OCI-LY7 (cell line): ENCODE data around the gene CTTNBP2NL.

Source experiments
- EZH2phosphoT487 ChIP-seq: fragments of 200-600 bp; sonication (generic); IDR thresholded peaks from 2 replicates; pipeline ENCODE4 v1.6.1; 2018; ENCODE audit warnings: low read depth, borderline replicate concordance, mild to moderate bottlenecking, mixed run types, antibody characterized with exemption, low read length, moderate library complexity, mixed read lengths
- TF ChIP-seq, protein P1 (sequence below): fragments of 200-600 bp; sonication (generic); conservative IDR thresholded peaks from 2 replicates; pipeline ENCODE4 v1.5.1; 2014; ENCODE audit warnings: mild to moderate bottlenecking, antibody characterized with exemption, low read length, moderate library complexity, mixed read lengths

DNA sequence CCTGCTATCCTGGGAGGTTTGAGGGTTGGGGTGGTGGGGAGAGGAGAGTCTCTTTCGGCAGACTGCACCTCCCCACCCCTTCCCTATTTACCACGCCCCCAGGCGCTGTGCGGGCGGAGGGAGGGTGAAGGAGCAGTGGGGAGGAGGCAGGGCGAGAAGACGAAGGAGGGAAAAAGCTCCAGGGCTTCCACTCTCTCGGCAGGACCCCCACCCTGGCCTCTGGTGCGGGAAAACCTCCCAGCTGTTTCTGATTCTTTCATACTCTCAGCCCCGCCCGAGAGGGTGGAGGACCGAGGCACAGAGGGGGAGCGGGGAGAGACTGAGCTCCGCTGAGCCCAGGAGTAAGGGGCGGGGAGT, 111.9 kb downstream of the CTTNBP2NL start:
- TF ChIP-seq, protein P1, sequence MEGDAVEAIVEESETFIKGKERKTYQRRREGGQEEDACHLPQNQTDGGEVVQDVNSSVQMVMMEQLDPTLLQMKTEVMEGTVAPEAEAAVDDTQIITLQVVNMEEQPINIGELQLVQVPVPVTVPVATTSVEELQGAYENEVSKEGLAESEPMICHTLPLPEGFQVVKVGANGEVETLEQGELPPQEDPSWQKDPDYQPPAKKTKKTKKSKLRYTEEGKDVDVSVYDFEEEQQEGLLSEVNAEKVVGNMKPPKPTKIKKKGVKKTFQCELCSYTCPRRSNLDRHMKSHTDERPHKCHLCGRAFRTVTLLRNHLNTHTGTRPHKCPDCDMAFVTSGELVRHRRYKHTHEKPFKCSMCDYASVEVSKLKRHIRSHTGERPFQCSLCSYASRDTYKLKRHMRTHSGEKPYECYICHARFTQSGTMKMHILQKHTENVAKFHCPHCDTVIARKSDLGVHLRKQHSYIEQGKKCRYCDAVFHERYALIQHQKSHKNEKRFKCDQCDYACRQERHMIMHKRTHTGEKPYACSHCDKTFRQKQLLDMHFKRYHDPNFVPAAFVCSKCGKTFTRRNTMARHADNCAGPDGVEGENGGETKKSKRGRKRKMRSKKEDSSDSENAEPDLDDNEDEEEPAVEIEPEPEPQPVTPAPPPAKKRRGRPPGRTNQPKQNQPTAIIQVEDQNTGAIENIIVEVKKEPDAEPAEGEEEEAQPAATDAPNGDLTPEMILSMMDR = no peak
- TF ChIP-seq EZH2phosphoT487 = no peak
